PC-3 (cell line): ENCODE data around the gene CD8B2. TPM values are rescaled to one million over a fixed set of nuclear protein-coding genes. Genes with fewer than 3 reads are reported as not detected.

ENCODE experiments used
- ATAC-seq: fragments of 200-7000 bp; cut with Tn5 transposase; 2 replicates; pipeline ENCODE4 v1.9.1; 2020; ENCODE audit warnings: mild to moderate bottlenecking, moderate library complexity
- BruUV-seq: library from RNA; stranded (reverse); fragments of 400-500 nt; replicated peaks from 2 replicates; lab custom pipeline; 2021; lab: Mats Ljungman, UMichigan
- CTCF ChIA-PET: fragments of 300-600 bp; sonication (Branson Sonifier 250); formaldehyde crosslinking; loops from one replicate; lab custom pipeline; 2022; ENCODE audit warnings: antibody characterized with exemption; lab: Charles Lee
- POLR2A ChIA-PET: fragments of 300-600 bp; sonication (Branson Sonifier 250); formaldehyde crosslinking; loops from one replicate; lab custom pipeline; 2022; ENCODE audit warnings: antibody characterized with exemption; ENCODE audit not compliant: unreplicated experiment; lab: Charles Lee
- DNase-seq: peaks from one replicate; pipeline ENCODE4 v3.0.0-alpha.2; 2015
- H2AFZ ChIP-seq: fragments of 300-600 bp; sonication (generic); 2 replicates; pipeline ENCODE4 v1.6.0; 2016; ENCODE audit warnings: antibody characterized with exemption, low read length
- H3F3A ChIP-seq: fragments of 300-600 bp; sonication (generic); one replicate; pipeline ENCODE4 v1.6.0; 2017; ENCODE audit warnings: antibody characterized with exemption, low read length, control low read depth, mild to moderate bottlenecking; ENCODE audit not compliant: unreplicated experiment
- H3K27ac ChIP-seq: fragments of 300-600 bp; sonication (generic); 2 replicates; pipeline ENCODE4 v1.5.1; 2016; ENCODE audit warnings: mild to moderate bottlenecking, low read length
- H3K27me3 ChIP-seq: fragments of 300-600 bp; sonication (generic); 2 replicates; pipeline ENCODE4 v1.6.1; 2016; ENCODE audit warnings: low read length, mixed read lengths
- H3K36me3 ChIP-seq: fragments of 300-600 bp; sonication (generic); 2 replicates; pipeline ENCODE4 v1.6.1; 2016; ENCODE audit warnings: low read depth, mixed run types, low read length, mixed read lengths
- H3K4me1 ChIP-seq: fragments of 300-600 bp; sonication (generic); 2 replicates; pipeline ENCODE4 v1.5.1; 2016; ENCODE audit warnings: low read length; ENCODE audit not compliant: insufficient read depth
- H3K4me2 ChIP-seq: fragments of 300-600 bp; sonication (generic); 2 replicates; pipeline ENCODE4 v1.6.0; 2016; ENCODE audit warnings: low read length
- H3K4me3 ChIP-seq: fragments of 300-600 bp; sonication (generic); 2 replicates; pipeline ENCODE4 v1.5.1; 2016; ENCODE audit warnings: mild to moderate bottlenecking, low read length, mixed read lengths
- H3K79me2 ChIP-seq: fragments of 300-600 bp; sonication (generic); 2 replicates; pipeline ENCODE4 v1.6.1; 2017; ENCODE audit warnings: low read length, mixed read lengths
- H3K9ac ChIP-seq: fragments of 300-600 bp; sonication (generic); 2 replicates; pipeline ENCODE4 v1.6.0; 2016; ENCODE audit warnings: mild to moderate bottlenecking, low read length
- H3K9me2 ChIP-seq: fragments of 300-600 bp; sonication (generic); replicated peaks from 2 replicates; pipeline ENCODE4 v1.6.1; 2016; ENCODE audit warnings: mixed run types, low read length, mixed read lengths
- H3K9me3 ChIP-seq: fragments of 300-600 bp; sonication (generic); 2 replicates; pipeline ENCODE4 v1.6.1; 2016; ENCODE audit warnings: low read length, mixed read lengths
- H4K20me1 ChIP-seq: fragments of 300-600 bp; sonication (generic); 2 replicates; pipeline ENCODE4 v1.6.1; 2016; ENCODE audit warnings: low read length, mixed read lengths
- EZH2 ChIP-seq: fragments of 300-600 bp; sonication (generic); IDR thresholded peaks from one replicate; pipeline ENCODE4 v1.6.1; 2017; ENCODE audit warnings: antibody characterized with exemption, mild to moderate bottlenecking, low read length; ENCODE audit not compliant: unreplicated experiment
- EZH2phosphoT487 ChIP-seq: fragments of 300-600 bp; sonication (generic); IDR thresholded peaks from 2 replicates; pipeline ENCODE4 v1.6.1; 2018; ENCODE audit warnings: mild to moderate bottlenecking, antibody characterized with exemption, low read length, borderline replicate concordance
- intact Hi-C: fragments of 100-400 bp; cut with micrococcal nuclease; formaldehyde crosslinking; loops from 2 replicates; pipeline ENCODE4 v1.9.0; 2023
- total RNA-seq: library from RNA; depleted of rRNA; stranded (reverse); fragments of >200 nt; gene quantifications from 2 replicates; pipeline ENCODE4 v1.2.3, GENCODE V29; 2014
- TF ChIP-seq, protein P1 (sequence below): fragments of 300-600 bp; sonication (generic); conservative IDR thresholded peaks from 2 replicates; pipeline ENCODE4 v1.5.1; 2017; ENCODE audit warnings: antibody characterized with exemption, low read depth, mild to moderate bottlenecking, low read length

CD8B2 gene
- total RNA-seq, 1 experiment from 2014 or later: not detected

DNA sequence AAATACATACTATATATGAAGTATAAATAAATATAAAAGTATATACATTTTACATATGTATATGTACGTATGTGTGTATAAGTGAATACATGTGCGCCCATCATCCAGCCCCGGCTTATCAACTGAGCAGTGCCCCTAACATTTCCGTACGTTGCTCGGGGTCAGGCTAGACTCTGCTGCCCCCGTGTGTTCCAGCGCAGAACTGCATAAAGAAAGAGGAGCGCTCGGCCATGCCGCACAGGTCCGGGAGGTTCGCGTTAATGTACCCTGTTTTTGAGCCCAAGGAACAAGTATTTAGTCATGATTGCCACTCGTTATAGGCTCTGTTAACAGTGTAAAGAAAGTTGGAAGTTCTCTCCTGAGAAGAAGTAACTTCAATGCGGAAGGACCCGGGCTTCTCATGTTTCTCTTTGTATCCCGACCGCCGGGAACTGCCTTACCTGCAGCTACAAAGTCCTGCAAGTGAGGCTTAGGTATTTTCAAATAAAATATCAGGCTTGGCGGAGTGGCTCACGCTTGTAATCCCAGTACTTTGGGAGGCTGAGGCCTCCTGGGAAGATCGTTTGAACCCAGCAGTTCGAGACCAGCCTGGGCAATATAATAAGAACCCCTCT is 55.7 kb downstream of the CD8B2 start:
- peak; percentile 83 for DNase-seq
- Histone ChIP-seq H3K9ac (no peak overlapping the region), H3K27ac (no peak overlapping the region), H3K9me2 (no peaks in the 10 kb centered on the region), H3K9me3 (no peaks in the 10 kb centered on the region), H2AFZ (peak overlapping the region; percentile 98), H4K20me1 (no peaks in the 10 kb centered on the region), H3K36me3 (no peaks in the 10 kb centered on the region), H3K79me2 (no peaks in the 10 kb centered on the region), H3K4me1 (no peaks in the 10 kb centered on the region), H3K27me3 (peaks cover 59% of the 10 kb centered on the region), H3F3A (no peaks in the 10 kb centered on the region), H3K4me2 (peak overlapping the region; percentile 91), H3K4me3 (peak overlapping the region; percentile 70)
- peak; percentile 89 for ATAC-seq
- no TSS peak for BruUV-seq
- TF ChIP-seq EZH2: no peak
- TF ChIP-seq, protein P1, sequence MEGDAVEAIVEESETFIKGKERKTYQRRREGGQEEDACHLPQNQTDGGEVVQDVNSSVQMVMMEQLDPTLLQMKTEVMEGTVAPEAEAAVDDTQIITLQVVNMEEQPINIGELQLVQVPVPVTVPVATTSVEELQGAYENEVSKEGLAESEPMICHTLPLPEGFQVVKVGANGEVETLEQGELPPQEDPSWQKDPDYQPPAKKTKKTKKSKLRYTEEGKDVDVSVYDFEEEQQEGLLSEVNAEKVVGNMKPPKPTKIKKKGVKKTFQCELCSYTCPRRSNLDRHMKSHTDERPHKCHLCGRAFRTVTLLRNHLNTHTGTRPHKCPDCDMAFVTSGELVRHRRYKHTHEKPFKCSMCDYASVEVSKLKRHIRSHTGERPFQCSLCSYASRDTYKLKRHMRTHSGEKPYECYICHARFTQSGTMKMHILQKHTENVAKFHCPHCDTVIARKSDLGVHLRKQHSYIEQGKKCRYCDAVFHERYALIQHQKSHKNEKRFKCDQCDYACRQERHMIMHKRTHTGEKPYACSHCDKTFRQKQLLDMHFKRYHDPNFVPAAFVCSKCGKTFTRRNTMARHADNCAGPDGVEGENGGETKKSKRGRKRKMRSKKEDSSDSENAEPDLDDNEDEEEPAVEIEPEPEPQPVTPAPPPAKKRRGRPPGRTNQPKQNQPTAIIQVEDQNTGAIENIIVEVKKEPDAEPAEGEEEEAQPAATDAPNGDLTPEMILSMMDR: peak; percentile 83
- intact Hi-C loops: loop anchor here (1.0 to 5.0 kb wide), 4 partner anchors 40 to 439 kb away; no protein-coding TSS in a partner anchor
- POLR2A ChIA-PET: interaction anchor here (0.6 kb wide), 1 partner anchor 1041 kb away, joined by 7 read pairs; no protein-coding TSS in a partner anchor
- CTCF ChIA-PET: interaction anchor here (0.6 to 0.7 kb wide), 2 partner anchors 40 to 438 kb away, joined by 3 to 5 read pairs; no protein-coding TSS in a partner anchor

DNA sequence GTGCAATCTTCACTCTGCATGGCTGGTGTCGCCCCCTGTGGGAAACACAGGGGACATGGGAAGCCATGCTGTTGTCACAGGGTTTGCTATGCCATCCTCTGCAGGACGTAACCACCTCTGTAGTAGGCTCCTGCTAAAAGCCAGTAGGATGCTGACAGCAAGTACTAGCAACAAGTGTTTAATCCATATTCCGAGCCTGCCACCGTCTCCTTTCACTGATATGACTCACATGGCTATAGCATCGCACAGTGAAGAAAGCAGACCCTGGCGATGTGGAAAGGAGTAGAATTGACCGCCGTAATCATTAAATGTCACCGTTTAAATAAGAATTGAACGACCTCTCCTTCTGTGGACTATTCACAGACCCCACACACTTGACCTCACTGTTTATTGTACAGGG is 57.8 kb downstream of the CD8B2 start:
- no peaks in the 10 kb centered on the region for H3K79me2 ChIP-seq
- no TSS peak for BruUV-seq
- peaks cover 48% of the 10 kb centered on the region for H3K27me3 ChIP-seq
- no peaks in the 10 kb centered on the region for H3K9me3 ChIP-seq
- no peak overlapping the region for H3K27ac ChIP-seq
- no peak for DNase-seq
- intact Hi-C loops: no loop called here
- no peaks in the 10 kb centered on the region for H4K20me1 ChIP-seq
- CTCF ChIA-PET: no interaction called here
- H3F3A ChIP-seq: no peaks in the 10 kb centered on the region
- H3K4me1 ChIP-seq: no peaks in the 10 kb centered on the region
- no peak for ATAC-seq
- no peaks in the 10 kb centered on the region for H3K9me2 ChIP-seq
- no peak overlapping the region for H3K4me3 ChIP-seq
- no peak overlapping the region for H2AFZ ChIP-seq
- no peak overlapping the region for H3K9ac ChIP-seq
- TF ChIP-seq EZH2 (no peak), EZH2phosphoT487 (no peak)
- TF ChIP-seq, protein P1: no peak
- POLR2A ChIA-PET: no interaction called here
- no peaks in the 10 kb centered on the region for H3K36me3 ChIP-seq
- no peak overlapping the region for H3K4me2 ChIP-seq

DNA sequence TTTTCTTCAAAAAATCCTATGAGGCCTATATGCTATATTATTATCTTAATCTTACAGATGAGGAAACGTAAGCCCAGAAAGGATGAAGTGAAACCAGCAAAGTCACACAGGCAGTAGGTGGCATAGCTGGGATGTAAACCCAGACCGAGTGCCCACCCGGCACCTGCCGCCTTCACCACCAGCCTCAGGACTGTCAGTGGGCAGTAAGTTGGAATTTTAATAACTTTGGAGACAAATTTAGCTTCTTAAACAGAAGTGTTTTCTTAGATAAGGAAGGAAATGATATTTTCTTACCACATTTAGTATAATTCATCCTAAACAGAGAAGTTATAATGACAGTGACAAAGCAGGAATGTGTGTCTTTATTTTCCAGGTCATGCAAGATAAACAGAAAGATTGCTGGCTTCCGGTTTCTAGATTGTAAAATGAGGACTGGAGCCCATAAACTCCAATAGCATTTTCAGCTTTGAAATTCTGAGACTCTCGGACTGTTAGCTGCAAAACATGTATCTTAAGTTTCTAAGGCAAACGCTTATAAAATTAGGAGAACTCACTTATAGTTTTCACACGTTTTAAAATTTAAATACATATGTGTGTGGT is 59.3 kb downstream of the CD8B2 start:
- BruUV-seq: no TSS peak
- Histone ChIP-seq H2AFZ (no peak overlapping the region), H3K79me2 (no peaks in the 10 kb centered on the region), H3K4me3 (no peak overlapping the region), H3K9me2 (no peaks in the 10 kb centered on the region), H3K27me3 (peaks cover 40% of the 10 kb centered on the region), H3K27ac (no peak overlapping the region), H4K20me1 (no peaks in the 10 kb centered on the region), H3K4me2 (no peak overlapping the region), H3K9ac (no peak overlapping the region), H3F3A (no peaks in the 10 kb centered on the region), H3K36me3 (no peaks in the 10 kb centered on the region), H3K4me1 (no peaks in the 10 kb centered on the region), H3K9me3 (no peaks in the 10 kb centered on the region)
- TF ChIP-seq, protein P1: no peak
- no peak for TF ChIP-seq EZH2phosphoT487
- TF ChIP-seq EZH2: no peak
- POLR2A ChIA-PET: no interaction called here
- intact Hi-C loops: no loop called here
- CTCF ChIA-PET: no interaction called here
- ATAC-seq (no peak), DNase-seq (no peak)
